ENCODE results near the gene SETD4.

GRCh38 chr21:36034211-36034913, 26.0 kb downstream of the SETD4 start:
- no peak for TF ChIP-seq CTCF (IDR thresholded peaks at IDR 0.05; ENCODE audit: low read depth, low read length)
- TF ChIP-seq, protein P1, sequence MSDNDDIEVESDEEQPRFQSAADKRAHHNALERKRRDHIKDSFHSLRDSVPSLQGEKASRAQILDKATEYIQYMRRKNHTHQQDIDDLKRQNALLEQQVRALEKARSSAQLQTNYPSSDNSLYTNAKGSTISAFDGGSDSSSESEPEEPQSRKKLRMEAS (IDR thresholded peaks at IDR 0.05; ENCODE audit: low read depth, low read length) = no peak
- no peak for TF ChIP-seq POLR2A (IDR thresholded peaks at IDR 0.05; ENCODE audit: extremely low read depth, insufficient read length)
- no peak for TF ChIP-seq MYC (IDR thresholded peaks at IDR 0.05; ENCODE audit: low read depth, low read length)
